ENCODE measurements around the gene BCAS4.
"Not testable (repeated sequence)": the region's sequence is repeated elsewhere in the genome, so short reads cannot be mapped to it uniquely, and the experiment has no call there.

BCAS4 gene

GRCh38 chr20:50876063-50876685 lies 81.3 kb downstream of the BCAS4 start:
- no peak for DNase-seq (ENCODE audit: low spot score)

DNA sequence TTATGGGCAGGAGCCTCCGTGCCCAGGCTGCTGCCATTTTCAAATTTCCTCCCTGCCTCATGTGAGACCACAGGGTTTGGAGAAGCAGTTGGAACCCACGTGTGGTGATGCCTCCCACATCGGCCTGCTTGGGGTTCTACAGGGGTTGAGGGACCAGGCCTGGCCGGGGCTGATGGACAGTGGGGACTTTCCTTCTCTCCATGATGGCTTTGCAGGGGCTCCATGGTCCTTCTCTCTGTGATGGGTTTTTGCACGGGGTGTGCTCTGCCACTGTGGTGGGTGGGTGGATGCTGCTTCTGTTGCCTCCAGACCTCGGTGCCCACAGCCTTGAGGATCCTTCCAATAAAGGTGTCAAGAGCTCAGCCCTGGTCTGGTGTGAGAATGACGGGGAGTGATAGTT lies 82.0 kb downstream of the BCAS4 start:
- no peak for DNase-seq (ENCODE audit: low spot score)

- DNase-seq (ENCODE audit: low spot score), result no peak
Measured at GRCh38 chr20:50877232-50877743, 82.4 kb downstream of the BCAS4 start.

GRCh38 chr20:50879649-50880550 lies 85.0 kb downstream of the BCAS4 start:
- no peak for DNase-seq (ENCODE audit: low spot score)

DNA sequence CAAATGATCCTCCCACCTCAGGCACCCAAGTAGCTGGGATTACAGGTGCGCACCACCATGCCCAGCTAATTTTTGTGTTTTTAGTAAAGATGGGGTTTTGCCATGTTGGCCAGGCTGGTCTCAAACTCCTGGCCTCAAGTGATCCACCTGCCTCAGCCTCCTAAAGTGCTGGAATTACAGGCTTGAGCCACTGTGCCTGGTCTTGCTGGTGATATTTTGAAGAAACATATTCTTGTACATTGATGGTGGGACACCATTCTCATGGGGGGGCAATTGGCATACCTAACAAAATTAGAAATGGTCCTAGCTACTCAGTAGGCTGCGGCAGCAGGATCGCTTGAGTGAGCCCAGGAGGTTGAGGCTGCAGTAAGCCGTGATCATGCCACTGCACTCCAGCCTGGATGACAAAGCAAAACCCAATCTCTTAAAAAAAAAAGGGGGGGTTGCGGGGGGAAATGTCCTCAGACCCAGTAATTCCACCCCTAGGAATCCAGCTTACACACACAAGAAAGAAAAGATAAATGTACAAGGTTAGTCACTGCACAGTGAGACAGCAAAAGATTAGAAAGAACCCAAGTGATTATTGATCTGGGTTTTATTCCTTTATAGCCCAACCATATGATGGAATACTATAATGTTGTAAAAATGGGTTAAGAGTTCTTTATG lies 87.0 kb downstream of the BCAS4 start:
- DNase-seq (ENCODE audit: low spot score), result not testable (repeated sequence)

- no peak for DNase-seq (ENCODE audit: low spot score)
Measured at GRCh38 chr20:50883856-50884255, 89.0 kb downstream of the BCAS4 start.

GRCh38 chr20:50885068-50885467 lies 90.2 kb downstream of the BCAS4 start:
- no peak for DNase-seq (ENCODE audit: low spot score)

GRCh38 chr20:50885781-50886180 lies 90.9 kb downstream of the BCAS4 start:
- DNase-seq (ENCODE audit: low spot score), result no peak

GRCh38 chr20:50886184-50886790 lies 91.4 kb downstream of the BCAS4 start:
- no peak for DNase-seq (ENCODE audit: low spot score)

- no peak for DNase-seq (ENCODE audit: low spot score)
Measured at GRCh38 chr20:50887576-50887975, 92.7 kb downstream of the BCAS4 start.

GRCh38 chr20:50891138-50891537 lies 96.3 kb downstream of the BCAS4 start:
- no peak for DNase-seq (ENCODE audit: low spot score)

- no peak for DNase-seq (ENCODE audit: low spot score)
Measured at GRCh38 chr20:50892394-50892793, 97.5 kb downstream of the BCAS4 start.

- DNase-seq (ENCODE audit: low spot score), result no peak
Measured at GRCh38 chr20:50893620-50894019, 98.8 kb downstream of the BCAS4 start.

- DNase-seq (ENCODE audit: low spot score), result no peak
Measured at GRCh38 chr20:50895111-50895830, 100.4 kb downstream of the BCAS4 start.

GRCh38 chr20:50898475-50898874 lies 103.6 kb downstream of the BCAS4 start:
- DNase-seq (ENCODE audit: low spot score), result no peak

GRCh38 chr20:50900261-50900660 lies 105.4 kb downstream of the BCAS4 start:
- DNase-seq (ENCODE audit: low spot score), result no peak

- DNase-seq (ENCODE audit: low spot score), result no peak
Measured at GRCh38 chr20:50901301-50901700, 106.4 kb downstream of the BCAS4 start.

DNA sequence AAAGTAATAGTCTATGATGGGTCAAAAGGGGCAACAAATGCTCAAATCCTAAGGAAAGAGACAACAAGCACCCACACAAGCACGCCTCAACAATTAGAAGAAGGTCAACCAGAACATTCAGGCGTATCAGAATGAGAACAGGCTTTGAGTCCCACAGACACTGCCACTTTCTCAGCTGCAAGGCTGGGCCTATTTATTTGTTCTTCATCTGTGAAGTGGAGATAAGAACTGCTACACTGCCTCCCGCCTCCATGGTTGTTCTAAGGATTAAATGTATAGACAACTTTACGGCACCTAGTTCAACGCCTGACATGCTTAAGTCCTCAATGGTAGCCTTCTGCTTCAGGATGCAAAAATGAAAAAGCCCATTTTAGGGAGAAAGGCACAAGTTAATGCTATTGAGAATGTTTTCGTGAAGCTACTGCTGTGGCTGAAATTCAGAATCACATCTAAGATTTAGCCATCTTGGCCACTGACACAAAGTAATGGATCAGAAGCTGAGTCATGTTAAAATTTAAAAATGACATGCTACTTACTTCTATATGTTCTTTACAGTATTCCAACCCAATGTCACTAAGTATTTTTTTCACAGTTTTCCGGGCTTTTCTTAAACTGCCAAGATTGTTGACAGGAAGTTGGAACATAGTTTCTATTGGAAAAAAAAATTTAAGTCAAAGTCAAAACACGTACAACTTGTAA lies 108.6 kb downstream of the BCAS4 start:
- DNase-seq (ENCODE audit: low spot score), result no peak

- no peak for DNase-seq (ENCODE audit: low spot score)
Measured at GRCh38 chr20:50904067-50904570, 109.3 kb downstream of the BCAS4 start.

- DNase-seq (ENCODE audit: low spot score), result no peak
Measured at GRCh38 chr20:50909413-50909812, 114.6 kb downstream of the BCAS4 start.

GRCh38 chr20:50911030-50911429 lies 116.2 kb downstream of the BCAS4 start:
- no peak for DNase-seq (ENCODE audit: low spot score)
